Stimulated activated memory B cell treated with anti-CD40 and anti-IgM and Interleukin-4, amounts not matched to agents 10 μg/mL and 1 μg/mL and 100 μg/mL, for 72 hours (primary cell): ENCODE results near the gene MCEE.
"Not testable (repeated sequence)": the region's sequence is repeated elsewhere in the genome, so short reads cannot be mapped to it uniquely, and the experiment has no call there.

Experiments
- ATAC-seq: fragments of 150-1000 bp; cut with Tn5 transposase; 2 replicates; pipeline ENCODE4 v1.10.0; 2021
- H3K27ac Mint-ChIP-seq: one replicate; pipeline ENCODE4 v1.8.0; 2022; ENCODE audit warnings: mild to moderate bottlenecking, mixed read lengths
- H3K27me3 Mint-ChIP-seq: one replicate; pipeline ENCODE4 v1.8.0; 2022; ENCODE audit warnings: mixed read lengths
- H3K36me3 Mint-ChIP-seq: one replicate; pipeline ENCODE4 v1.8.0; 2022; ENCODE audit warnings: mixed read lengths
- H3K4me1 Mint-ChIP-seq: one replicate; pipeline ENCODE4 v1.8.0; 2022; ENCODE audit warnings: mixed read lengths
- H3K4me3 Mint-ChIP-seq: one replicate; pipeline ENCODE4 v1.8.0; 2022; ENCODE audit warnings: mild to moderate bottlenecking, moderate library complexity, mixed read lengths
- H3K9me3 Mint-ChIP-seq: one replicate; pipeline ENCODE4 v1.8.0; 2022; ENCODE audit warnings: mixed read lengths

MCEE gene

GRCh38 chr2:71130152-71130904, at the start of gene MCEE, which contains the start of gene MPHOSPH10:
Gene MCEE (minus strand): TSS chr2:71130229. CDS start chr2:71130219, 10 bp downstream.
Gene MPHOSPH10 (plus strand): TSS chr2:71130634. CDS start chr2:71130666, 32 bp downstream.
- no peaks in the 10 kb centered on the region for H3K36me3 Mint-ChIP-seq
- no peak within 1 kb of the TSS for H3K27ac Mint-ChIP-seq
- H3K4me1 Mint-ChIP-seq: peaks cover 7% of the 10 kb centered on the region
- H3K4me3 Mint-ChIP-seq: no peak within 1 kb of the TSS
- peak; percentile 98 for ATAC-seq
- no peaks in the 10 kb centered on the region for H3K27me3 Mint-ChIP-seq
- H3K9me3 Mint-ChIP-seq: no peaks in the 10 kb centered on the region

DNA sequence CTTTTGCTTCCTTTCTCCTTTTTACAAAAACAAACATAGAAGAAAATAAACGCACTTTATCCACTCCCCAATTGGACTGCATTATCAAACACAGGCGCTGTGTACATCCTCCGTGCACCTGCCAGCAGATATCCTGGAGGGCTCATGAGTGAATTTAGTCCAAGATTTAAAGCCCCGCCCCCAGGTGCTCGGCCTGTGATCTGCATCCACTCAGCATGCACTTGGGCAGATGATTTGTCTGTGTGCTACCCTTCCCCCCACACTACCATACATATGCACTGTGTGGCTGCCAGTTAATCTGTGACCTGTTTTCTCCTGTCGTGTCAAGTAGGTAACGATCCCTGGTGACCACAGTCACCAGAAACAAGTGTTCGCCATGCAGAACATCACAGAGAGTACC, 48.8 kb upstream of the MCEE start:
- not testable (repeated sequence) for H3K9me3 Mint-ChIP-seq, H3K27ac Mint-ChIP-seq, H3K4me3 Mint-ChIP-seq, H3K36me3 Mint-ChIP-seq, H3K4me1 Mint-ChIP-seq, ATAC-seq
- H3K27me3 Mint-ChIP-seq: peaks cover 26% of the 10 kb centered on the region

- Mint-ChIP-seq H3K36me3 (no peaks in the 10 kb centered on the region), H3K9me3 (no peaks in the 10 kb centered on the region), H3K4me3 (no peak overlapping the region), H3K4me1 (no peaks in the 10 kb centered on the region), H3K27ac (no peak overlapping the region), H3K27me3 (peaks cover 33% of the 10 kb centered on the region)
- no peak for ATAC-seq
Measured at GRCh38 chr2:71174207-71174606, 44.2 kb upstream of the MCEE start.

DNA sequence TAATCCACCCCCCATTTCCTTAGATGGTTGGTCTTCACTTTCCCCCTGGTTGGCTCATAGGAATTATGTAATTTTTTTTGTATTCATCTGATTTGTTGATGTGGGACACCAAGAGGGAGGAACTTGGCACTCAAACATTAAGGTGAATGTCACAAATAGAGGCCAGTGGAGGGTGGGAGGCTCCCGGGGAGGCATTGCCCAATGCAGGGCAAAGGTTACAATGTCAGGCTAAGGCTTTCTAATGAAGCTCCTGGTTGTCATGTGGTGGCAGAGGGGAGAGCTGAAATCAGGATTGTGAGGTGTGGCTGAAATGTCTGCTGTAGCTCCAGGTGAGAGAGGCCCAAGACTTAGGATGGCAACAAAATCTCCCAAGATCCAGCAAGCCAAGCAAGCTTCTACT, 43.1 kb upstream of the MCEE start:
- ATAC-seq: no peak

GRCh38 chr2:71166812-71167211, 36.8 kb upstream of the MCEE start:
- ATAC-seq: peak; percentile 47
- Mint-ChIP-seq H3K27ac (no peak overlapping the region), H3K4me3 (no peak overlapping the region), H3K27me3 (peaks cover 32% of the 10 kb centered on the region), H3K9me3 (no peaks in the 10 kb centered on the region), H3K4me1 (no peaks in the 10 kb centered on the region), H3K36me3 (no peaks in the 10 kb centered on the region)

More for the DNA sequence above, 43.1 kb upstream of the MCEE start:
- no peaks in the 10 kb centered on the region for H3K4me1 Mint-ChIP-seq
- no peaks in the 10 kb centered on the region for H3K9me3 Mint-ChIP-seq
- no peaks in the 10 kb centered on the region for H3K36me3 Mint-ChIP-seq
- no peak overlapping the region for H3K27ac Mint-ChIP-seq
- H3K27me3 Mint-ChIP-seq: peaks cover 32% of the 10 kb centered on the region
- no peak overlapping the region for H3K4me3 Mint-ChIP-seq

- ATAC-seq: peak; percentile 77
- Mint-ChIP-seq H3K9me3 (no peaks in the 10 kb centered on the region), H3K4me3 (no peak overlapping the region), H3K36me3 (no peaks in the 10 kb centered on the region), H3K27me3 (peaks cover 25% of the 10 kb centered on the region), H3K4me1 (peaks cover 8% of the 10 kb centered on the region), H3K27ac (no peak overlapping the region)
Measured at GRCh38 chr2:71157124-71157793, 27.2 kb upstream of the MCEE start.

- Mint-ChIP-seq H3K4me3 (no peak overlapping the region), H3K9me3 (no peaks in the 10 kb centered on the region), H3K27me3 (peaks cover 19% of the 10 kb centered on the region), H3K27ac (no peak overlapping the region), H3K36me3 (no peaks in the 10 kb centered on the region), H3K4me1 (peaks cover 8% of the 10 kb centered on the region)
- ATAC-seq: no peak
Measured at GRCh38 chr2:71156573-71156972, 26.5 kb upstream of the MCEE start.

- Mint-ChIP-seq H3K27ac (no peak overlapping the region), H3K27me3 (peaks cover 19% of the 10 kb centered on the region), H3K4me3 (no peak overlapping the region), H3K9me3 (no peaks in the 10 kb centered on the region), H3K36me3 (no peaks in the 10 kb centered on the region), H3K4me1 (peaks cover 8% of the 10 kb centered on the region)
- no peak for ATAC-seq
Measured at GRCh38 chr2:71155846-71156245, 25.8 kb upstream of the MCEE start.

GRCh38 chr2:71154798-71155197, 24.8 kb upstream of the MCEE start:
- ATAC-seq: peak; percentile 78
- H3K4me1 Mint-ChIP-seq: peaks cover 8% of the 10 kb centered on the region
- H3K9me3 Mint-ChIP-seq: no peaks in the 10 kb centered on the region
- H3K27me3 Mint-ChIP-seq: peaks cover 19% of the 10 kb centered on the region
- H3K27ac Mint-ChIP-seq: no peak overlapping the region
- peaks cover 8% of the 10 kb centered on the region for H3K36me3 Mint-ChIP-seq
- no peak overlapping the region for H3K4me3 Mint-ChIP-seq

DNA sequence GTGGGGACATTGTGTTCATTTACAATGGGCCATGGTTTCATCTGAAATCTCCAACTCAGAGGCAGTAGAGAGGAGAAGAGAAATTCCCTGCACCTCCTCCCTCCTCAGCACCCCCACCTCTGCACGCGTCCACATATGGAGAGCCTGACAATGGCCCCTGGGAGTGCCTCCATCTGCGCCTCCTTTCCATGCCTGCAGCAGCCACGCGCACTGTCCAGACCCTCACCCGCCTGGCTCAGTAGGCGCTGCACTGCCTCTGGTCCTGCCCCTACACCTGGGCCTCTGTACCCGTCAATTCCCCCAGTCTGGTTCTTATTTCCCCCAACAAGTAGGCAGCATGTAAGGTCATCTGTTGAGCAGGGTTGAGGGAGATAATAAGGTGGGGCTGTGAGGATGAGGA, 24.2 kb upstream of the MCEE start:
- Mint-ChIP-seq H3K9me3 (no peaks in the 10 kb centered on the region), H3K36me3 (peaks cover 12% of the 10 kb centered on the region), H3K4me1 (peaks cover 8% of the 10 kb centered on the region), H3K27ac (no peak overlapping the region), H3K27me3 (peaks cover 19% of the 10 kb centered on the region), H3K4me3 (no peak overlapping the region)
- ATAC-seq: no peak

DNA sequence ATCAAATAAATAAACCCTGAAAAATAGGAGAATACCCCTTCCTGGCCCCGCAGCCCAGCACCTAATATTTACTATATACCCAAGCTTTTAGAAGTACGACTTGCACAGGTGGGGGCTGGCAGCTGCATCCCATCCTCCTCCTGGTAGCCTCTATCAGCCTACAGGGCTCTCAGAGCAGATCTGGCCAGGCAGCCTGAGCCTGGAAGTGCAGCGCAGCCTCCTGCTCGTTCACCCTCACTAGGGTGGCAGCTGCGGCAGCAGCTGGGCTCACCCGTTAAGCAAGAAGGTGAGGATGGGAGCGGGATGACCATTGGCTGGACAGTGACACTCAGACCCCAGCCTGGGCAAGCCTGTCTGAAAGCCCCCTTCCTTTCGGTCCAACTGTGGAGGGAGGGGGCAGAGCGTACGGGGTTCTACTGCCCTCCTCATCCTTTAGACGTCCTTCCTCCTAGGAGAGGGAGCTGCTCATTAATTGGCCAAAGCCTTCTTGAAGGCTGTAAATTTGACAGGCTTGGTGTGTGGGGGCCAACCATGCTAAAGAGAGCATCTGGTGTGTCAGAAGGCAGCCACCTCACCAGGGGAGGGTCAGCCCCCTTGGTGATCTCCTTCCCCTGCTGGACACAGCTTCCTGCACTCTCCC, 23.7 kb upstream of the MCEE start:
- ATAC-seq: no peak
- Mint-ChIP-seq H3K9me3 (no peaks in the 10 kb centered on the region), H3K27me3 (peaks cover 19% of the 10 kb centered on the region), H3K36me3 (peaks cover 18% of the 10 kb centered on the region), H3K27ac (no peak overlapping the region), H3K4me1 (peaks cover 8% of the 10 kb centered on the region), H3K4me3 (no peak overlapping the region)

DNA sequence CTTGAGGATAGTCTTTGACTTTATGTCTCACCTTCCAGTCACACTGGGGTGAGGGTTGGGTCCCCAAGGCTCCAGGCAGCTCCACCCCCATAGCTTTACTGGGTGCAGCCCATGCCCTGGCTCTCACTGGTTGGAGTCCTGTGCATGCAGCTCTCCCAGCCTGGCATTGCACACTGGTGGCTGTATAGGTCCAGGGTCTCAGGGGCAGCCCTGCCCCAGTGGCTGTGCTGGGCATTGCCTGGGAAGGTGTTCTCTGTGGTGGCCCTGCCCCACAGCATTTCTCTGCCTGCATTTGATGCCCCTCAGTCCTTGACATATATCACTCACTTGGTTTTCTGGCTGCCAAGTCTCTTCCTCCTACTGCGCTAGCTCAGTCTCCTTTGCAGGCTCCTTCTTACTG, 21.6 kb upstream of the MCEE start:
- ATAC-seq: no peak
- Mint-ChIP-seq H3K27ac (no peak overlapping the region), H3K27me3 (peaks cover 11% of the 10 kb centered on the region), H3K9me3 (no peaks in the 10 kb centered on the region), H3K4me3 (no peak overlapping the region), H3K4me1 (no peaks in the 10 kb centered on the region), H3K36me3 (peaks cover 29% of the 10 kb centered on the region)

- no peaks in the 10 kb centered on the region for H3K27me3 Mint-ChIP-seq
- ATAC-seq: no peak
- peaks cover 42% of the 10 kb centered on the region for H3K36me3 Mint-ChIP-seq
- H3K4me3 Mint-ChIP-seq: no peak overlapping the region
- H3K27ac Mint-ChIP-seq: no peak overlapping the region
- H3K4me1 Mint-ChIP-seq: no peaks in the 10 kb centered on the region
- no peaks in the 10 kb centered on the region for H3K9me3 Mint-ChIP-seq
Measured at GRCh38 chr2:71150082-71150816, 20.2 kb upstream of the MCEE start.

GRCh38 chr2:71148506-71149063, 18.6 kb upstream of the MCEE start:
- no peak for ATAC-seq
- no peaks in the 10 kb centered on the region for H3K9me3 Mint-ChIP-seq
- H3K27me3 Mint-ChIP-seq: no peaks in the 10 kb centered on the region
- peaks cover 58% of the 10 kb centered on the region for H3K36me3 Mint-ChIP-seq
- no peak overlapping the region for H3K27ac Mint-ChIP-seq
- H3K4me3 Mint-ChIP-seq: no peak overlapping the region
- no peaks in the 10 kb centered on the region for H3K4me1 Mint-ChIP-seq

DNA sequence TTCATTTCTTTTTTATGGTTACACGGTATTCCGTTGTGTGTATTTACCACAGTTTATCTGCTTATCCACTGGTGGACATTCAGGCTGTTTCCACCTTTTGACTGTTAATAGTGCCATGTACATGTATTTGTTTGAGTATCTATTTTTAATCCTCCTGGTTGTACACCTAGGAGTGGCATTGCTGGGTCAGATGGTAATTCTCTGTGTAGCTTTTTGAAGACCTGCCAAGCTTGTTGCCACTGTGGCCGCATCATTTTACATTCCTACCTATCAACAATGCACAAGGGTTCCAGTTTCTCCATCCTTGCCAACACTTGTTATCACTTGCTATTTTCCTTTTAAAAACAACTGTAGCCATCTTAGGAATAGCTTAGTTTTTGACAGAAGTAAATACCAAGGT, 13.8 kb upstream of the MCEE start:
- no peak for ATAC-seq
- no peaks in the 10 kb centered on the region for H3K9me3 Mint-ChIP-seq
- H3K4me3 Mint-ChIP-seq: no peak overlapping the region
- no peaks in the 10 kb centered on the region for H3K27me3 Mint-ChIP-seq
- H3K4me1 Mint-ChIP-seq: peaks cover 5% of the 10 kb centered on the region
- no peak overlapping the region for H3K27ac Mint-ChIP-seq
- peaks cover 74% of the 10 kb centered on the region for H3K36me3 Mint-ChIP-seq
